Activated CD8-positive, alpha-beta memory T cell treated with anti-CD3 and anti-CD28 coated beads, Interleukin-2, amount 50 U/mL, for 24 hours (primary cell): ENCODE measurements around the gene ARHGEF10L.

ENCODE experiments used
- DNase-seq: peaks from one replicate; pipeline ENCODE4 v3.0.0-alpha.2; 2020; ENCODE audit errors: extremely low read depth

The ARHGEF10L gene

GRCh38 chr1:17588048-17588871 is 48.8 kb downstream of the ARHGEF10L start:
- DNase-seq = no peak

- no peak for DNase-seq
Observed at GRCh38 chr1:17591814-17592430, 52.4 kb downstream of the ARHGEF10L start.

DNA sequence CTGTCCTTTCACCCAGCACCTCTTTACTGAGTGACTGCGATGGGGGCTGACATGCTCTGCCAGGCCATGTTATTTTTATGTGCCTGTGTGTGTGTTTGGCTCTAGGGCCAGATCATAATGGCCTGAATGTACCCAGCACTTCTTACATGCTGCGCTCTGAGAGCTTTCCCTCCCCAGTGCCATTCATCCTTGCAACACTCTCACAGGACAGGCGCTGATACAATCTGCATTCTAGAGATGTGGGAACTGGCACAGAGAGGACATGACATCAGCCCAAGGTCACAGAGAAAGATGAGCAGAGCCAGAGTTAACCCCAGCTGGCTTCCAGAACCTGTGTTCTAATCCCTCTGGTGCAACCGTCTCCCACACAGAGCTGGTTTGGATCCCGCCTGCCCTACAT is 54.5 kb downstream of the ARHGEF10L start:
- no peak for DNase-seq

DNA sequence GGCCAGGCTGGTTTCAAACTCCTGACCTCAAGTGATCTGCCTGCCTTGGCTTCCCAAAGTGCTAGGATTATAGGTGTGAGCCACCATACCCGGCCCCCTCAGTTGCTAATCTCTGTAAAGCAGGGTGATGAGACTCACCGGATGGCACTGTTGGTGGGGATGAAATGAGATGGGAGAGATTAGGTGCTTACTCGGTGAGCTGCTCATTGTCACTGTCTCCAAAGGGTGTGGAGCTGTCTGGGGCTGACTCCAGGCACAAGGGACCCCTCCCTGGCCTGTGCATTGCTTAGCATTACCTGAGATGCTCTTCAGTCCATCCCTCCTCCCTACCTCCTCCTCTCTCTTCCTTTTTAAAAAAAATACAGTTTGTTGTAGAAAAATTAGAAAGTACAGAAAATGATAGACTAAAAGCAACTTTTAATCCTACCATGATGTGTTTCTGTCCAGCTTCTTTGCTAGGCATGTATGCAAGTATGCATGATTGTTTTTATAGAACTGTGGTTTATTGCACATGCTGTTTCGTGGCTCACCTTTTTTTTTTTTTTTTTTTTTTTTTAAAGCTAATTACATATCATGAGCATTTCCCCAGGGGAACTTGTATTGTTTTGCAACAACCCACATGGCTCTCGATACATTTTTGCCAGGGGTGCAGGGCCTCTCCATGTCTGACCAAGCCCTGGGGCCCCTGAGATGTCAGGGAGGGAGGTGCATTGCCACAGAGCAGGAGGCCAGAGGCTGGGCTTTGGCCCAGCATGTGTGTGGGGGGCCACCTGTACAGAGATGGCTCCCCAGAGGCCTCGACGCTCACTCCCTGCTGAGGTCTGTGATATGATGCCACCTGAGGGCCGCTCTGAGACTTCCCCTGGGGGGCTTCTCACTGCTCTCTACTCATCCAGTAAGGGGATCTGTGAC is 55.4 kb downstream of the ARHGEF10L start:
- no peak for DNase-seq

DNA sequence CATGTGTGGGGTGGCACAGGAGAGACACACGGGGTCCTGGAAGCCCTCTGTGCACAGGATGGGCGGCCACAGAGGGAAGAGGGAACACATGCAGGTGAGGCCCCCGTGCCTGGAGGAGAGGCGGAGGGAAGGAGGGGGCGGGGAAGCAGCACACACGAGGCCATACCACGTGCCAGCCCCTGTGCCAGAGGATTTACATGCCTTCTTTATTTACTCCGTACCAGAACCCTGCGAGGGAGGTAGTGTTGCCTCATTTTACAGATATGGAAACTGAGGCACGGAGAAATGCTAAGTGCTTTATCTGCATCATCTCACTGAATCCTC is 56.1 kb downstream of the ARHGEF10L start:
- DNase-seq = no peak

DNA sequence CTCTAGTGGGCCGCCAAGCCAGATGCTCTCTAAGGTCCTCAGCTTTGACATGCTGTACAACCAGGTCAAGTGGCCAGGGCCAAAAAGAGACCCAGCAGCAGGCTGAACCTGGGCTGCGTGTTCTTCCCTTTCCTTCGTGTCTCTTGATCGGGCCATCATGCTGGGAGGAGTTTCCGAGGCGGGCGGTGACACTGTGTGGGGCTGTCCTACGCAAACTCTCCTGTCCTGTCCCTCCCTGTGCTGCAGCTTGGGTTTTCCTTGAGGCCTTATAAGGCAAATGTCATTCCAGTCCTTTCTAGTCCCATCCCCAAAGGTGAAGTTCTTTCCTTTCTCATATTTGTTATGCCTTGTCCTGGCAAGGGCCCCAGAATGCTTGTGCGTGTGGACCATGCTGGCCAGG is 56.7 kb downstream of the ARHGEF10L start:
- no peak for DNase-seq

DNA sequence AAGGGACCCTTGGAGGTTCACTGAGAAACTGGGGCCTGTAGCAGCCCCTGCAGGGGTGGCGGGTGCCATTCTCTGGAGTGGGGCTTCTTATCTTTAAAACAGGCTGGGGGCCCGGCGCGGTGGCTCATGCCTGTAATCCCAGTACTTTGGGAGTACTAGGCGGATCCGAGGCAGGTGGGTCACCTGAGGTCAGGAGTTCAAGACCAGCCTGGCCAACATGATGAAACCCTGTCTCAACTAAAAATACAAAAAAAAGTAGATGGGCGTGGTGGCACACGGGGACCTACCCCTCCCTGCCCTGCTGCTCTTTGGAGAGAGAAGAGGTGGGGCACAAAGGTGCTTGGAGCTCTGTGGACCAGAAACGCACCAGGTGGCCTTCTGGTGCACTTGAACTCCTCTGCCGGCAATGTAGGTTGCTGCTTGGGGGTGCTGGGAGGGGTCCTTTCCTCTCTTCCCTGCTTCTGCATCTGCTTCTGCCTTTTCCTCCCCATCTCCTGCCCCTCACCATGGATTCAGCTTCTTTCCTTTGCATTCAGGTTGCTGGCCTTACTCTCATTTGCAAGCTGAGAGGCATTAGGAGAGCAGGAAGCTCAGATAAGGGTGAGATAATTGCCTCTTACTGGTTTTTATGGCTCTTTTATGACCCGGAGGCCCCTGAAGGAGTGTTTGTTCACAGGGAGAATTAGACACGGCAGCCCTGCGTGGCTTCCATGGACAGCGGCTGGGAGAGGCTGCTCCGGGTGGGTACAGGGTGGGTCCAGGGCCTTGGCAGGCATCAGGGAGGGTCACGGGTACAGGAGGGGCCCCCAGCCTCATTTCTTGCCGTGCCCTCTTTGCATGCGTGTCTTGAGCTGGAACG is 57.4 kb downstream of the ARHGEF10L start:
- no peak for DNase-seq

GRCh38 chr1:17597651-17598050 is 58.2 kb downstream of the ARHGEF10L start:
- no peak for DNase-seq

GRCh38 chr1:17598251-17598650 is 58.8 kb downstream of the ARHGEF10L start:
- no peak for DNase-seq

DNA sequence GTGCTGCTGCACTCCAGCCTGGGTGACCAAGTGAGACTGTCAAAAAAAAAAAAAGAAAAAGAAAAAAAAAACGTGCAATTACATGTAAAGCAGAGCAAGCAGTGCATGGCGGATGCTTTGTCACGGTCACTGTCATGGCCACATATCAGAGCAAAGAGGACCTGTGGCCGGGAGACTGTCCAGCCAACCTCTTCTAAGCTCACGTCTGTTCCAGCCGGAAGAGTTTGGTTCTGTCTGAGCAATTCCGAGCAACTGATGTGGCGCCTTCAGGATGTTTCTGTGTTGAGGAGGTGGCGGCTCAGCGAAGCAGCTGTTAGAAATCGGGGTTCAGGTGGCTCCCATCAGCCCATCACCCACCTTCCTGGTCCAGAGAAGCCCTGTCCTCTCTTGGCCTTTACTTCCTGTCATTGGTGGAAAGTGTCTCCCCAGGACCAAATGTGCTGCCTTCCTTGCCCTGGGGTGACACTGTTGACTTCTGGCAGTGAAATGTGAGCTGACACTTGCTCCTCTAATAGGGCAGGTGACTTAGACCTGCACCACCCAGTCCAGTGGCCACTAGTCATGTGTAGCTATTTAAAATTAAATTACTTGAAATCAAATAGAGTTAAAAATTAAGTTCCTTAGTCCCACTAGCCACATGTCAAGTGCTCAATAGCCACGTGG is 59.9 kb downstream of the ARHGEF10L start:
- no peak for DNase-seq

GRCh38 chr1:17599954-17600300 is 60.4 kb downstream of the ARHGEF10L start:
- no peak for DNase-seq

GRCh38 chr1:17600321-17600720 is 60.8 kb downstream of the ARHGEF10L start:
- no peak for DNase-seq

DNA sequence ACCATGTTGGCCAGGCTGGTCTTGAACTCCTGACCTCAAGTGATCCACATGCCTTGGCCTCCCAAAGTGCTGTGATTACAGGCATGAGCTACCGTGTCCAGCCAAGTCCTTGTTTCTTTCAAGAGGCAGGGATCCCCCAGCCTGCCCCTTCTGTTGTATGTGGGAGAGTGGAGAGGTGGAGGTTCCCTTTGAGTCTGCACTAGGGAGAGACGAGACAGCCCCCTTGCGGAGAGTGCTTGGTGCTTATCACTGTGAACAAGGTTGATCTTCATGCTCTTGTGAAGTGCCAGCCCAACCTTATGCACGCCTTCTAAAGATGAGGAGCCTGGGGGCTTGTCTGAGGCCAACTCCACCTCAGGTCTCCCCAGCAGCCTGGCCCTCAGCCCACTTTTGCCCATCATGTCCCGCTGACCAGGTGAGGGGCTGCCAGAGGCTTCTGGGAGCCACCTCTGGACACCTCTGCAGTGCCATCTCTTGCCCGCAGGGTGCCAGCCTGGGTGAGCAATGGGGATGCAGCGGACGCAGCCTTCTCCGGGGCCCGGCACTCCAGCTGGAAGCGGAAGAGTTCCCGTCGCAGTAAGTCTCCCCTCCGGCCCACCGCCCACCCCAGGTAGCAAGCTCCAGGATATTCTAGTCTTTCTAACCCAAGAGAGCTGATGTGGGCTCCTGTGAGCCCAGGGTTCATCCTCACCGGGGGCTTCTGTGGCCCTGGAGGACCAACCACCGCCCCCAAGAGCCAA is 62.3 kb downstream of the ARHGEF10L start:
- no peak for DNase-seq

DNA sequence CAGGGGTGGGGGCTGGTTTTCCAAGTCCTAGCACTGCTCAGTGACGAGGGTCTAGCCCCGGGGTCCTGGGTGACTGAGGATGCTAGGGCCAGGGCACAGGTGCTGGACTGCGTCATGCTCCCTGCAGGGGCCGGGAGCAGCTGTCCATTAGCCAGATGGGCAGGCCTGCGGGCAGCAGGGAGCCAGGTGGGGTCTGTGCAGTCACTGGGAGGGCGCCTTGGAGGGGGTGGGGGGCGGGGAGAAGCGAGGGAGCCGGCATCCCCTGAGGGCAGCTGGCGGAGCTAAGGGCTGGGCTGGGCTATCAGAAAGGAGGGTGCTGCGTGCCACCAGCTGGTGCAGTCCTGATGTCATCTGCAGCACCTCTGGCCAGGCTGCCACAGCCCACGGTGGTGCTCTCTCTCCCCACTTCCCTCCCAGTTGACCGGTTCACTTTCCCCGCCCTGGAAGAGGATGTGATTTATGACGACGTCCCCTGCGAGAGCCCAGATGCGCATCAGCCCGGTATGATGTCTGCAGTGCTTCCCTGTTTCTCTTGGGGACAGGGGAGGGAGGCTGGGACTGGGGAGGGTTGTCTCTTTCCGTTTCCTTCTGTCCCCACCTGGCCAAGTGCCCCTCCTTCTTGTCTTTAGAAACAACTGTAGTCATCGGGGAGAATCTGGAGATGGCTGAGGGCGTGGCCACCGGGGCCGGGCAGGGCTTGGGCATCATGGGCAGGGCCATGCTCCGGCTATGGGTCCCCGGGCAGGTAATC is 63.8 kb downstream of the ARHGEF10L start:
- no peak for DNase-seq

DNA sequence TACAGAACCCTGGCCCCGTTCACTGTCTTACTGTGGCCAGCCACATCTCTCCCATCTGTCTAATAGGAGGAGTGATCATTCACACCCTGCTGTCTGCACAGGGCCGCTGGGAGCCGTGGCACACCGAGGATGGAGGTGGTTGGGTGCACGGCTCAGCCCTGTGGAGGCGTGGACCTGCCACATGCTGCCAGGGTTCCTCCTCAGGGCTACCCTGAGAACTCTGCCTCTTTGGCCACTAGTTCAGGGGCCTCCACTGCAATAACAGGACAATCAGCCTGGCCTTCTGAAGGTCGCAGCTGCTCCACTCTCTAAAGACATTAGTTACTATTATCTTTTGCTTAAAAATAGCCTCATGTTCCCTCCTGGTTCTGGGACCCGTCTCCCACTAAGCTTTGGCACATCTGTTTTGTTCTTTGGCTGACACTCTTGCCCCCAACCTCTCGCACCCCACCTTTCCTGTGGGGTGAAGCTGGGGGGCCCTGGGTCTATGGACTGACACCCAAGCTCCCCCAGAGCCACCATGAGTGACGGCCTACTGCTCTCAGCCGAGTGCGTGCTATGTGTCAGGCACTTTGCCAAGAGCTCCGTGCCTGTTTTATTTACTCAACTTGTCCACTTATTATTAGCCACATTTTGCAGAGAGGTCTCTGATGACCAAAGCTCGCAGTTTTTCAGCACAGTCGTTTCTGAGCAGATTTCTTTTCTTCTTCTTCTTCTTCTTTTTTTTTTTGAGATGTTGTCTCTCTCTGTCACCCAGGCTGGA is 66.3 kb downstream of the ARHGEF10L start:
- no peak for DNase-seq

GRCh38 chr1:17606826-17607440 is 67.4 kb downstream of the ARHGEF10L start:
- DNase-seq = no peak

DNA sequence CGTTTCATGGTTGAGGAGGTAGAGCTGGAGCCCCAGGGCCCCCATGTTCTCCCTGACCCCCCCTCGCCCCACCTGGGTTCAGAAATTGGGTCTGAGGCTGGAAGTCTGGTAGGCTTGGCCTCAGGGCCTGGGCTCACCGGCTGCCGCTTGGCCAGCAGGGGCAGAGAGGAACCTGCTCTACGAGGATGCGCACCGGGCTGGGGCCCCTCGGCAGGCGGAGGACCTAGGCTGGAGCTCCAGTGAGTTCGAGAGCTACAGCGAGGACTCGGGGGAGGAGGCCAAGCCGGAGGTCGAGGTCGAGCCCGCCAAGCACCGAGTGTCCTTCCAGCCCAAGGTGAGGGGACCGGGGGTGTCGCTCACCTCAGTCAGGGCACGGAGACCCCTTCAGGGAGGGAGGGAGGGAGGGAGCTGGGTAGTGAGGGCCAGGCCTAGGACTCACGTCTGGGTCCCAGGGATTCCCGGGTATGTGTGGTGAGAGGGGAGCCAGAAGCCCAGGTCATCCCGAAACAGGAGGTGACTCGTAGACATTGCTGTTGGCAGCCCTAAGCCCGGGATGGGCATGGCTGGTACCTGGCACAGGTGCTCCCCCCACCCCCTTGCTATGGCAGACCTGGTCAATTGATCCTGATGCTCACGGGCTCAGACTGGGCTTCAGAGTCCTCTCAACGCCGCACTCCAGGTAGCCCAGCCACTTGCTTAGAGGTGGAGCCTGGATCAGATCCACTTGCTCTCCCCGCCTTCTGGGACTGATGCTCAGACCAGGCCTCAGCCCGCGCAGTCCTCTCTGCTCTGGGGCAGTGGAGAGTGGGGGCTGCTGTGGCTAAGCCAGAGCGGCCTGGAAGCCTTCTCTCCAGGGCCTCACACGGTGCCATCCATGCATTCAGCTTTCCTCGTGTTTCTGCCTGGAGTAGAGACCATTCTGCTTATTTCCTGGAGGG is 68.4 kb downstream of the ARHGEF10L start:
- no peak for DNase-seq
